ENCODE data around the gene PITPNM3. TPM values are rescaled to one million over a fixed set of nuclear protein-coding genes. Genes with fewer than 3 reads are reported as not detected.

PITPNM3 gene
- polyA plus RNA-seq, 5 donors, result 3.4 to 5.4 (median 4.4) TPM

- peak; percentile 78 to 81 for DNase-seq
Observed at GRCh38 chr17:6551869-6552531, 4.4 kb downstream of the PITPNM3 start.

GRCh38 chr17:6551356-6551755, 5.0 kb downstream of the PITPNM3 start:
- DNase-seq, result no peak

GRCh38 chr17:6549384-6550036, 6.8 kb downstream of the PITPNM3 start:
- DNase-seq, result no peak

GRCh38 chr17:6548578-6549330, 7.6 kb downstream of the PITPNM3 start:
- no peak for DNase-seq

- no peak for DNase-seq
Observed at GRCh38 chr17:6548034-6548433, 8.3 kb downstream of the PITPNM3 start.

GRCh38 chr17:6547336-6547735, 9.0 kb downstream of the PITPNM3 start:
- no peak for DNase-seq

- DNase-seq, result no peak
Observed at GRCh38 chr17:6546069-6546718, 10.2 kb downstream of the PITPNM3 start.

GRCh38 chr17:6545291-6545690, 11.1 kb downstream of the PITPNM3 start:
- DNase-seq, result no peak

GRCh38 chr17:6544011-6544370, 12.4 kb downstream of the PITPNM3 start:
- DNase-seq, result no peak

GRCh38 chr17:6543079-6544010, 13.0 kb downstream of the PITPNM3 start:
- no peak for DNase-seq

- DNase-seq, result no peak
Observed at GRCh38 chr17:6542577-6542976, 13.8 kb downstream of the PITPNM3 start.

GRCh38 chr17:6541886-6542285, 14.5 kb downstream of the PITPNM3 start:
- DNase-seq, result no peak

- DNase-seq, result no peak
Observed at GRCh38 chr17:6539871-6540270, 16.5 kb downstream of the PITPNM3 start.

GRCh38 chr17:6536566-6537065, 19.7 kb downstream of the PITPNM3 start:
- no peak for DNase-seq

GRCh38 chr17:6536053-6536452, 20.3 kb downstream of the PITPNM3 start:
- no peak for DNase-seq

GRCh38 chr17:6534846-6535514, 21.4 kb downstream of the PITPNM3 start:
- no peak for DNase-seq

- no peak for DNase-seq
Observed at GRCh38 chr17:6532441-6532885, 23.9 kb downstream of the PITPNM3 start.

GRCh38 chr17:6531575-6531974, 24.8 kb downstream of the PITPNM3 start:
- DNase-seq, result no peak

- no peak for DNase-seq
Observed at GRCh38 chr17:6530324-6530920, 25.9 kb downstream of the PITPNM3 start.

- no peak for DNase-seq
Observed at GRCh38 chr17:6528557-6528956, 27.8 kb downstream of the PITPNM3 start.
